Astrocyte of the spinal cord (primary cell): ENCODE measurements around the gene HDAC4.

Source experiments
- DNase-seq: peaks from one replicate; pipeline ENCODE4 v3.0.0; 2011; ENCODE audit warnings: low read depth, low spot score
- H3K4me3 ChIP-seq: 2 replicates; pipeline ENCODE4 v1.5.1; 2011; ENCODE audit warnings: low read depth, mild to moderate bottlenecking, low read length, moderate library complexity
- CTCF ChIP-seq: IDR thresholded peaks from 2 replicates; pipeline ENCODE4 v1.5.1; 2012; ENCODE audit warnings: low read depth, mild to moderate bottlenecking, low read length, inconsistent platforms
- in situ Hi-C: cut with HindIII; loops from 2 replicates; pipeline ENCODE4 v1.10.0; 2017; ENCODE audit warnings: low sequenced_read_pairs

The HDAC4 gene

GRCh38 chr2:239375278-239376061 is 25.4 kb downstream of the HDAC4 start:
- no peak for DNase-seq
- no peak overlapping the region for H3K4me3 ChIP-seq
- no peak for TF ChIP-seq CTCF
- in situ Hi-C loops: no loop called here

GRCh38 chr2:239374896-239375277 is 25.9 kb downstream of the HDAC4 start:
- DNase-seq: no peak
- TF ChIP-seq CTCF: no peak
- no peak overlapping the region for H3K4me3 ChIP-seq
- in situ Hi-C loops: no loop called here

GRCh38 chr2:239372835-239373234 is 28.0 kb downstream of the HDAC4 start:
- TF ChIP-seq CTCF: no peak
- DNase-seq: no peak
- in situ Hi-C loops: no loop called here
- no peak overlapping the region for H3K4me3 ChIP-seq

- H3K4me3 ChIP-seq: no peak overlapping the region
- in situ Hi-C loops: no loop called here
- no peak for DNase-seq
- TF ChIP-seq CTCF: no peak
Measured at GRCh38 chr2:239371726-239372686, 28.8 kb downstream of the HDAC4 start.

DNA sequence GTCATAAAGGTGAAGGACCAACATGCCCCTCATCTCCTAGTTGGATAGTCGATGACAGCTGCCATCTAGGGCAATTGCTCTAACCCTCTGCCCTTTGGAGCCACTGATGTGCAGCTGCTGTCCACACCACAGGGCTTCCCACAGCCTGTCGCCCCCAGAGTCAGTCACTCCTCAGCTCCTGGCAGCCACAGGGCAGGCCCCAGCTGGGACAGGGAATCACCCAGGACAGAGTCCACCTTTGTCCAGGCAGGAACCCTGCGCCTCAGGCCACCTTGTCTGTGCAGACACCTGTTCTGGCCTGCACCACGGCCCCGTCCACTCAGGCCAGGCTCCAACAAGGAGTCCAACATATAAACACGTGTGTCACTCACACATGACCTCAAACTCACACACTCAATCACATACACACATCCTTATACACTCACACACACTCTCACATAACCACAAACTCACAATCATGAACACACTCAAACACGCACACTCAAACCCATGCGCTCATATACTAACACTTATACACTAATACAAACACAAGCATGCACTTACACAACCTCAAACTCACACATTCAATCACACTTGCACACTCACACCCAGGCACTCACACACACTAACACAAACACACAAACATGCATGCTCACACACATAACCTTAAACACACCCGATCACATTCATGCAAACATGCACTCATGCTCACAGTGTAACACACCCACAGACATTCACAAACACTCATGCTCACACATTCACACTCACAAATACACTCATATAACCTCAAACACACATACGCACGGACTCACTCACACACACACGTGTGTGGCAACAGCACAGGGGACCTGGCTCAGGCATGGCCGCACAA is 29.7 kb downstream of the HDAC4 start:
- H3K4me3 ChIP-seq: no peak overlapping the region
- no peak for DNase-seq
- in situ Hi-C loops: no loop called here
- no peak for TF ChIP-seq CTCF

- no peak for DNase-seq
- no peak for TF ChIP-seq CTCF
- in situ Hi-C loops: no loop called here
- no peak overlapping the region for H3K4me3 ChIP-seq
Measured at GRCh38 chr2:239370403-239370802, 30.4 kb downstream of the HDAC4 start.
